Psoas muscle (tissue), 8 donors: ENCODE data around the gene GDPD5. TPM values are rescaled to one million over a fixed set of nuclear protein-coding genes. Genes with fewer than 3 reads are reported as not detected.

Experiments used
- ATAC-seq, 4 donors: fragments of 200-7000 bp; cut with Tn5 transposase; one replicate each; pipeline ENCODE4 v1.9.1; 2020; ENCODE audit warnings: moderate library complexity in 3 of 4, mild to moderate bottlenecking in 2 of 4
- DNase-seq, 2 donors: peaks; one replicate each; pipeline ENCODE4 v3.0.0-alpha.2; 2020
- H3K27ac ChIP-seq: fragments of 200-600 bp; one replicate; pipeline ENCODE4 v1.8.0; 2022
- H3K27me3 ChIP-seq, 3 donors: fragments of 200-600 bp in 1 of 3; one replicate each; pipeline versions ENCODE4 v1.6.1 to v1.8.0; 2013 to 2022; ENCODE audit warnings: low read length in 2 of 3, mild to moderate bottlenecking in 2 of 3, moderate library complexity in 1 of 3; ENCODE audit not compliant: insufficient read depth in 3 of 3
- H3K36me3 ChIP-seq, 2 donors: fragments of 200-600 bp in 1 of 2; one replicate each; pipeline versions ENCODE4 v1.6.1 to v1.8.0; 2013 to 2022; ENCODE audit warnings: low read depth in 1 of 2, mild to moderate bottlenecking in 1 of 2, moderate library complexity in 1 of 2; ENCODE audit not compliant: insufficient read depth in 1 of 2
- H3K4me1 ChIP-seq: fragments of 200-600 bp; one replicate; pipeline ENCODE4 v1.8.0; 2022
- H3K4me3 ChIP-seq: fragments of 200-600 bp; one replicate; pipeline ENCODE4 v1.8.0; 2022; ENCODE audit warnings: mild to moderate bottlenecking
- H3K9me3 ChIP-seq: fragments of 200-600 bp; one replicate; pipeline ENCODE4 v1.8.0; 2022
- WGBS, 3 donors: extraction: QIAGEN DNeasy Blood & Tissue Kit; methylation state at CpG; one replicate each; pipeline versions ENCODE4 v1.1.6 to v1.1.7; 2013; 5-methylcytosine and 5-hydroxymethylcytosine counted together
- intact Hi-C, 2 donors: fragments of 100-400 bp; cut with DNase I; formaldehyde crosslinking; loops; one replicate each; pipeline versions ENCODE4 v1.11.0 to v1.14.2; 2022
- polyA plus RNA-seq, 3 donors: library from polyadenylated mRNA; stranded (reverse); fragments of 200-250 nt; gene quantifications; one replicate each; pipeline ENCODE4 v1.2.3, GENCODE V29; 2013
- total RNA-seq, 4 donors: library from RNA; stranded (reverse); fragmentation: NEBNext Ultra II Directional in 2 of 4; extraction: Animal tissue kit (Norgen Biotek cat#: 25700) in 2 of 4; gene quantifications; one replicate each; pipeline versions ENCODE4 v1.2.1 to v1.2.4, GENCODE V29; 2021 to 2023
- TF ChIP-seq, protein P1 (sequence below): fragments of 200-600 bp; IDR thresholded peaks from one replicate; pipeline ENCODE4 v1.8.0; 2022; ENCODE audit warnings: antibody characterized with exemption
- donor health status: healthy with polysubstance abuse.
- donor health status: DM: no; HTN: no; CAD: no; lungs with moderate emphysema.
- donor health status: Bipolar disorder and iron deficiency.
- donor health status: healthy.
- donor health status: DM: yes; HTN: yes; CAD: no.
- donor health status: DM: no; HTN: no; CAD: no.
- donor health status: DM: no; HTN: no; CAD: no.
- donor health status: DM: yes; HTN: yes; CAD: no.

GDPD5 gene
- total and polyA plus RNA-seq, 7 donors, result 2.7 to 16.5 (median 11.5) TPM

- peaks cover 0 to 53% (median 14%) of the 10 kb centered on the region in 3 donors for H3K27me3 ChIP-seq
These were observed 96.6 kb downstream of the GDPD5 start for GRCh38 chr11:75428989-75429640.

GRCh38 chr11:75428281-75428724, 97.4 kb downstream of the GDPD5 start:
- H3K27me3 ChIP-seq, result peaks cover 0 to 46% (median 14%) of the 10 kb centered on the region in 3 donors
- peak; percentile 91 to 96 (median 93) for ATAC-seq

More at GRCh38 chr11:75428989-75429640, 96.6 kb downstream of the GDPD5 start:
- H3K27ac ChIP-seq, result no peak overlapping the region
- TF ChIP-seq, protein P1, sequence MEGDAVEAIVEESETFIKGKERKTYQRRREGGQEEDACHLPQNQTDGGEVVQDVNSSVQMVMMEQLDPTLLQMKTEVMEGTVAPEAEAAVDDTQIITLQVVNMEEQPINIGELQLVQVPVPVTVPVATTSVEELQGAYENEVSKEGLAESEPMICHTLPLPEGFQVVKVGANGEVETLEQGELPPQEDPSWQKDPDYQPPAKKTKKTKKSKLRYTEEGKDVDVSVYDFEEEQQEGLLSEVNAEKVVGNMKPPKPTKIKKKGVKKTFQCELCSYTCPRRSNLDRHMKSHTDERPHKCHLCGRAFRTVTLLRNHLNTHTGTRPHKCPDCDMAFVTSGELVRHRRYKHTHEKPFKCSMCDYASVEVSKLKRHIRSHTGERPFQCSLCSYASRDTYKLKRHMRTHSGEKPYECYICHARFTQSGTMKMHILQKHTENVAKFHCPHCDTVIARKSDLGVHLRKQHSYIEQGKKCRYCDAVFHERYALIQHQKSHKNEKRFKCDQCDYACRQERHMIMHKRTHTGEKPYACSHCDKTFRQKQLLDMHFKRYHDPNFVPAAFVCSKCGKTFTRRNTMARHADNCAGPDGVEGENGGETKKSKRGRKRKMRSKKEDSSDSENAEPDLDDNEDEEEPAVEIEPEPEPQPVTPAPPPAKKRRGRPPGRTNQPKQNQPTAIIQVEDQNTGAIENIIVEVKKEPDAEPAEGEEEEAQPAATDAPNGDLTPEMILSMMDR, result no peak
- ATAC-seq, result no peak
- whole genome bisulfite sequencing, 3 donors, result 71 to 79% (median 75%) methylated on average over 16 of the region's 16 CpGs
- intact Hi-C loops, result no loop called here
- no peaks in the 10 kb centered on the region for H3K9me3 ChIP-seq
- peak overlapping the region; percentile 65 for H3K4me3 ChIP-seq
- H3K36me3 ChIP-seq, result no peaks in the 10 kb centered on the region
- peak in 1 of 2 donors; percentile 3 for DNase-seq
- no peaks in the 10 kb centered on the region for H3K4me1 ChIP-seq

DNA sequence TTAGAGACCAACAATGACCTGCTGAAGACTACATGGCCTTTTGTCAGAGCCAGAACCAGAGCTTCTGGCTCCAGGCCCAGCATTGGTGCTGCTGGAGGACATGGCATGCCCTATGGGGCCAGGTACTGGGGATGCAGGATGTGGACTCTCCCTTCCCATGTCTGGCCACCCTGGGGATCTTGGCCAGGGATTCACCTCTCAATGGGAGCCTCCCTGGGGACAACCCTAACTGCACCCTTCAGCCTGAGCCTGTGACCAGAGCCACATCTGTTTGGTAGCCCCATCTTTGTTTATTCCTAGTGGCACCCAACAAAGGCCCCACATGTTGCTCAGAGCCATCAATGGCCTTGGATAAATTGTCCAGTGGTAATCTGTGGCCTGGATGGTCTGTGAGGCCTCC, 98.6 kb downstream of the GDPD5 start:
- Histone ChIP-seq H3K9me3 (no peaks in the 10 kb centered on the region), H3K4me1 (no peaks in the 10 kb centered on the region), H3K4me3 (no peak overlapping the region), H3K36me3 (peaks cover under 1 to 13% of the 10 kb centered on the region in 2 donors), H3K27ac (no peak overlapping the region), H3K27me3 (peaks cover 0 to 35% (median 12%) of the 10 kb centered on the region in 3 donors)
- intact Hi-C loops, result no loop called here
- DNase-seq (peak in 1 of 2 donors; percentile 7), ATAC-seq (no peak)
- TF ChIP-seq, protein P1, result no peak

More at GRCh38 chr11:75428281-75428724, 97.4 kb downstream of the GDPD5 start:
- H3K36me3 ChIP-seq, result peaks cover 0 to 3% of the 10 kb centered on the region in 2 donors
- H3K9me3 ChIP-seq, result no peaks in the 10 kb centered on the region
- H3K4me1 ChIP-seq, result no peaks in the 10 kb centered on the region
- intact Hi-C loops, result no loop called here
- peak overlapping the region; percentile 46 for H3K27ac ChIP-seq
- H3K4me3 ChIP-seq, result peak overlapping the region; percentile 65
- TF ChIP-seq, protein P1, result no peak
- WGBS, 3 donors, result 12 to 40% (median 27%) methylated on average over 32 of the region's 32 CpGs
- DNase-seq, result peak; percentile 89 to 95

- no peaks in the 10 kb centered on the region for H3K4me1 ChIP-seq
- WGBS, 3 donors, result 87 to 92% (median 91%) methylated on average over 5 of the region's 5 CpGs
- ATAC-seq (no peak), DNase-seq (no peak)
- H3K4me3 ChIP-seq, result no peak overlapping the region
- H3K27ac ChIP-seq, result no peak overlapping the region
- peaks cover 3 to 13% of the 10 kb centered on the region in 2 donors for H3K36me3 ChIP-seq
- TF ChIP-seq, protein P1, result no peak
- H3K9me3 ChIP-seq, result no peaks in the 10 kb centered on the region
- intact Hi-C loops, result no loop called here
- H3K27me3 ChIP-seq, result peaks cover 0 to 30% (median 12%) of the 10 kb centered on the region in 3 donors
These were observed 99.0 kb downstream of the GDPD5 start for GRCh38 chr11:75426720-75427086.
